K562 (cell line): Measurements from ENCODE around the gene BGN. TPM values are rescaled to one million over a fixed set of nuclear protein-coding genes. Genes with fewer than 3 reads are reported as not detected.

ENCODE experiments used
- ATAC-seq: fragments of 200-7000 bp; cut with Tn5 transposase; 3 replicates; pipeline ENCODE4 v1.9.1; 2020; ENCODE audit warnings: moderate library complexity
- BruUV-seq: library from RNA; stranded (reverse); fragments of 400-500 nt; replicated peaks from 2 replicates; lab custom pipeline; 2021; lab: Mats Ljungman, UMichigan
- CTCF ChIA-PET: fragments of 300-600 bp; formaldehyde crosslinking; extraction: SDS; loops from one replicate; lab custom pipeline; 2021; ENCODE audit warnings: low intra/inter-chr PET ratio; lab: Yijun Ruan, JAX
- POLR2A ChIA-PET: fragments of 300-600, 350-650 bp; sonication (Branson Sonifier 250); formaldehyde crosslinking; extraction: SDS; loops from one replicate; lab custom pipeline; 2021; ENCODE audit warnings: antibody characterized with exemption, inconsistent platforms; lab: Yijun Ruan, JAX
- DNase-seq, 4 experiments: peaks; one replicate each; pipeline versions ENCODE4 v3.0.0 to v3.0.0-alpha.2; 2011 to 2018; ENCODE audit warnings: low spot score in 3 of 4, mixed read lengths in 3 of 4; ENCODE audit errors: extremely low read depth in 1 of 4
- FAIRE-seq: peaks from 2 replicates; lab custom pipeline; 2011; peaks lifted over from hg19 to GRCh38; lab: Jason Lieb, UNC
- H2AFZ ChIP-seq: 2 replicates; pipeline ENCODE4 v1.6.0; 2011; ENCODE audit warnings: low read depth, low read length, control low read depth, inconsistent platforms
- H3K27ac ChIP-seq: fragments of 200-600 bp; 3 replicates; pipeline ENCODE4 v1.8.0; 2011; ENCODE audit warnings: low read depth, mild to moderate bottlenecking, control low read depth, inconsistent platforms, low read length, moderate library complexity, mixed read lengths; ENCODE audit errors: extremely low read depth
- H3K27me3 ChIP-seq, 2 experiments: fragments of 300-600 bp in 1 of 2; 2 replicates in 1 of 2; 3 replicates in 1 of 2; pipeline versions ENCODE4 v1.6.0 to v1.8.0; 2011; ENCODE audit warnings: inconsistent platforms in 2 of 2, low read length in 2 of 2, mild to moderate bottlenecking in 1 of 2, mixed read lengths in 1 of 2, moderate library complexity in 1 of 2; ENCODE audit not compliant: control insufficient read depth in 2 of 2, insufficient read depth in 2 of 2
- H3K36me3 ChIP-seq: fragments of 300-600 bp; 3 replicates; pipeline ENCODE4 v1.8.0; 2011; ENCODE audit warnings: mild to moderate bottlenecking, low read length, inconsistent platforms; ENCODE audit not compliant: control insufficient read depth, insufficient read depth
- H3K4me1 ChIP-seq, 2 experiments: fragments of 200-600 bp in 1 of 2; replicated peaks in 1 of 2; 2 replicates in 1 of 2; 3 replicates in 1 of 2; pipeline versions ENCODE4 v1.5.1 to v1.8.0; 2011; ENCODE audit warnings: inconsistent platforms in 2 of 2, low read length in 2 of 2, mild to moderate bottlenecking in 1 of 2, mixed read lengths in 1 of 2, moderate library complexity in 1 of 2; ENCODE audit not compliant: control insufficient read depth in 2 of 2, insufficient read depth in 2 of 2
- H3K4me2 ChIP-seq: 2 replicates; pipeline ENCODE4 v1.6.1; 2011; ENCODE audit warnings: low read length, control low read depth, inconsistent platforms, mixed read lengths; ENCODE audit not compliant: insufficient read depth
- H3K4me3 ChIP-seq: fragments of 200-600 bp; sonication (generic), shearing (Covaris generic); 2 replicates; pipeline ENCODE4 v1.5.1; 2016; ENCODE audit warnings: control low read depth, inconsistent platforms
- H3K79me2 ChIP-seq: fragments of 200-600 bp; 3 replicates; pipeline ENCODE4 v1.8.0; 2011; ENCODE audit warnings: low read length, inconsistent platforms; ENCODE audit not compliant: control insufficient read depth, insufficient read depth
- H3K9ac ChIP-seq, 2 experiments: 2 replicates each; pipeline versions ENCODE4 v1.6.0 to v1.6.1; 2011; ENCODE audit warnings: low read depth in 2 of 2, low read length in 2 of 2, control low read depth in 1 of 2, inconsistent platforms in 1 of 2, mild to moderate bottlenecking in 1 of 2, mixed read lengths in 1 of 2; ENCODE audit not compliant: insufficient read depth in 1 of 2
- H3K9me1 ChIP-seq: one replicate; pipeline ENCODE4 v1.6.0; 2011; ENCODE audit warnings: inconsistent platforms, mild to moderate bottlenecking, low read length, moderate library complexity; ENCODE audit not compliant: control insufficient read depth, insufficient read depth
- H3K9me3 ChIP-seq: replicated peaks from 2 replicates; pipeline ENCODE4 v1.5.1; 2011; ENCODE audit warnings: low read depth, low read length, inconsistent platforms; ENCODE audit not compliant: control insufficient read depth, insufficient read depth
- H4K20me1 ChIP-seq: replicated peaks from 2 replicates; pipeline ENCODE4 v1.6.1; 2011; ENCODE audit warnings: low read length, inconsistent platforms, mixed read lengths; ENCODE audit not compliant: control insufficient read depth, insufficient read depth
- NFYB ChIP-seq: IDR thresholded peaks from 2 replicates; pipeline ENCODE4 v1.6.1; 2011; ENCODE audit warnings: mild to moderate bottlenecking, moderate library complexity; ENCODE audit not compliant: insufficient read length; ENCODE audit errors: extremely low read depth
- POLR2H ChIP-seq: IDR thresholded peaks from 2 replicates; pipeline ENCODE4 v1.6.1; 2016; ENCODE audit warnings: missing genetic modification characterization, low read depth, mild to moderate bottlenecking, control low read depth, missing compliant biosample characterization, moderate library complexity
- ZMIZ1 ChIP-seq, 2 experiments: fragments of 150-350 bp in 1 of 2; IDR thresholded peaks; 2 replicates each; pipeline ENCODE4 v1.6.1; 2012 to 2016; ENCODE audit warnings: low read depth in 2 of 2, low read length in 2 of 2, mild to moderate bottlenecking in 1 of 2, moderate library complexity in 1 of 2
- WGBS: fragments of 100-300 bp; shearing (Covaris generic); methylation state at CpG from one replicate; pipeline ENCODE4 v1.1.6; 2016; ENCODE audit warnings: low coverage, mixed read lengths; ENCODE audit not compliant: insufficient coverage; ENCODE audit errors: missing lambda C conversion rate; 5-methylcytosine and 5-hydroxymethylcytosine counted together
- in situ Hi-C: fragments of 300-500 bp; cut with MboI; formaldehyde crosslinking; loops from 4 replicates; pipeline ENCODE4 v1.15.0; 2018; ENCODE audit warnings: inconsistent platforms, mixed read lengths
- intact Hi-C: fragments of 100-400 bp; cut with micrococcal nuclease; formaldehyde crosslinking; loops from 2 replicates; pipeline ENCODE4 v1.14.2; 2022
- polyA plus RNA-seq, 8 experiments: library from polyadenylated mRNA; depleted of rRNA in 4 of 8; stranded (reverse) in 5 of 8; unstranded in 3 of 8; fragments of >200 nt; fragmentation: Nextera tagmentation in 2 of 8; fragmentation: Illumina TruSeq in 1 of 8; extraction: Ambion mirVana in 2 of 8; extraction: Trizol in 1 of 8; gene quantifications; 2 replicates each; pipeline versions ENCODE4 v1.2.1 to v1.2.3, GENCODE V29; 2011 to 2014; ENCODE audit warnings: inconsistent platforms in 1 of 8, missing spikeins in 1 of 8
- total RNA-seq, 7 experiments: library from RNA; depleted of rRNA in 6 of 7; stranded (reverse); fragments of >200 nt in 6 of 7; fragmentation: Illumina TruSeq in 2 of 7; extraction: Trizol in 2 of 7; gene quantifications; 2 replicates each; pipeline versions ENCODE4 v1.2.1 to v1.2.3, GENCODE V29; 2011 to 2021; ENCODE audit warnings: low replicate concordance in 1 of 7

BGN gene
- total and polyA plus RNA-seq, 9 of the 15 experiments (the other 6 are each of a cell fraction or from before 2014, with no cell fraction given) = 0.11 TPM; not detected in 8

GRCh38 chrX:153463031-153463430, 31.7 kb upstream of the BGN start:
- Histone ChIP-seq H2AFZ (no peak overlapping the region), H3K9me1 (peaks cover 3% of the 10 kb centered on the region), H3K9me3 (no peaks in the 10 kb centered on the region), H3K4me1 (peaks cover 0 to 10% of the 10 kb centered on the region in 2 experiments; a peak in 2 of 5 replicates), H3K79me2 (peaks cover 6% of the 10 kb centered on the region; the same call in 2 of the 3 replicates), H3K36me3 (peaks cover 86% of the 10 kb centered on the region), H3K4me2 (no peak overlapping the region), H3K27me3 (no peaks in the 10 kb centered on the region), H3K27ac (no peak overlapping the region), H4K20me1 (peaks cover 11% of the 10 kb centered on the region; the same call in 1 of the 2 replicates), H3K4me3 (no peak overlapping the region), H3K9ac (no peak overlapping the region)
- FAIRE-seq (no peak), DNase-seq (no peak), ATAC-seq (no peak)
- WGBS = 96% methylated on average over 5 of the region's 6 CpGs
- TF ChIP-seq ZMIZ1 (IDR thresholded peaks at IDR 0.05; ENCODE audit: low read depth in 2 of 2, low read length in 2 of 2) (no peak), NFYB (no peak), POLR2H (tag) (no peak)
- intact Hi-C loops = no loop called here
- POLR2A ChIA-PET = no interaction called here
- CTCF ChIA-PET = no interaction called here
- BruUV-seq = no TSS peak
- in situ Hi-C loops = no loop called here
